CD1c-positive myeloid dendritic cell (primary cell): ENCODE results near the gene ZNF182.
A peak's percentile ranks its signal among the peaks of the same experiment; 100 is the strongest.
"Not testable (repeated sequence)": the region's sequence is repeated elsewhere in the genome, so short reads cannot be mapped to it uniquely, and the experiment has no call there.

Source experiments
- DNase-seq: peaks from one replicate; pipeline ENCODE4 v3.0.0-alpha.2; 2016; ENCODE audit errors: extremely low spot score

ZNF182 gene

DNA sequence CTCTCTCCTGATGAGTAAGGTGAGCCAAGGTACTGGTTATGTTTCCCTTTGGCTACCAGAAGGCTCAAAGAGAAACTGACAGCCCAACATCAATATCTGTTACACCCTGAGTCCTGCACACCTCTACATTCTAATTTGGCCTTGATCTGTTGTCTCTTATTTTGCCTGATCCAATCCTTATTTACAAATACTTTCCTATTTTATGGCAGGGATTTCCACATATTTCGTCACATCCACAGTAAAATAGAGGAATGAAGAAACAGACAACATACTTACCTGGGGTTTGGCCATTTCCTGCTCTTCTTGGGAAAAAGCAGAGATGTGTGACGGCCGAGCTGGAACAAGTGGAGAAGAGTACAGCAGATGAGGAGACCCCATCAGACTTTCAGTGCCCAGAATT lies 1.5 kb downstream of the ZNF182 start:
- DNase-seq = no peak

DNA sequence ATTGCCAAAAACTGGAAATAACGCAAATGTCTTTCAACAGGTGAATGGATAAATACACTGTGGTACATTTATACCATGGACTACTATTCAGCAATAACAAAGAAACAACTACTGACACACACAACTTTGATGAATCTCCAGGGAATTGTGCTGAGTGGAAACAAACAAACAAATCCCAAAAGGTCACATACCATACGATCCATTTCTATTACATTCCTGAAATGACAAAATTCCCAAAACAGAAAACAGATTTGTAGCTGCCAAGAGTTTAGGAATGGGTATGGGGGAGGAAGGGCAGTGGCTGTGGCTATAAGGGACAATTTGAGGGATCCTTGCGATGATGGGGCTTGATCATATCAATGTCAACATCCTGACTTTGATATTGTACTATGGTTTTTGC lies 2.5 kb downstream of the ZNF182 start:
- no peak for DNase-seq

DNA sequence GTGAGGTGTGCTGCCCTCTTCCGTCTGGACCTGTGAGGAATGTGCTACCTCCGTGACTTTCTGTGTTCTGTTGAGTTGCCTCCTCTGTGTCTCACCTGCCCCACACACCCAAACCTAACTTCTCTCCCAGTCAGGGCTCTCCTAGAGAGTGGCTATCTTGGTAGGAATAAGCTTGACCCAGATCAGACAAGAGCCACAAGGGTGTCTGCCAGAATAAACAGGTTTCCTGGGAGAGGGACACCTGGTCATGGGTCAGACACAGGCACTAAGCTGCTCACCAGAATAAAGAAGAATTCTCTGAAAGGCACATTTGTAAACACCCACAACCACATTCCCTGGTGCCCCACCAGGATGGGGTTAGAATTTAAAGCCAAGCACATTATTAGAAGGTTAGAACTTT lies 11.1 kb downstream of the ZNF182 start:
- no peak for DNase-seq

DNA sequence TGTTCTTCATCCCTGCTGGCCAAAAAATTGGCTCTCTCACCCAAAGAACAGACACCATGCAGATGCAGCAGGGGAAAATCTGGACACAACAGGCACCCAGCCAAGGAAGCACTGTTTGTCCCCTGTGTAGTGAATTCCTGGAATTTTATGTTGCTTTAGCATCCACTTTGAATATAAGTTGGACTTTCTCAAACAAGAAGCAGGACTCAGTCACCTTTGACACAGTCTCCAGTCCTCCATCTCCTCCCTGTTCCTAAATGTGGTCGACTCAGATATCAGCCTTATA lies 11.8 kb downstream of the ZNF182 start:
- DNase-seq = no peak

DNA sequence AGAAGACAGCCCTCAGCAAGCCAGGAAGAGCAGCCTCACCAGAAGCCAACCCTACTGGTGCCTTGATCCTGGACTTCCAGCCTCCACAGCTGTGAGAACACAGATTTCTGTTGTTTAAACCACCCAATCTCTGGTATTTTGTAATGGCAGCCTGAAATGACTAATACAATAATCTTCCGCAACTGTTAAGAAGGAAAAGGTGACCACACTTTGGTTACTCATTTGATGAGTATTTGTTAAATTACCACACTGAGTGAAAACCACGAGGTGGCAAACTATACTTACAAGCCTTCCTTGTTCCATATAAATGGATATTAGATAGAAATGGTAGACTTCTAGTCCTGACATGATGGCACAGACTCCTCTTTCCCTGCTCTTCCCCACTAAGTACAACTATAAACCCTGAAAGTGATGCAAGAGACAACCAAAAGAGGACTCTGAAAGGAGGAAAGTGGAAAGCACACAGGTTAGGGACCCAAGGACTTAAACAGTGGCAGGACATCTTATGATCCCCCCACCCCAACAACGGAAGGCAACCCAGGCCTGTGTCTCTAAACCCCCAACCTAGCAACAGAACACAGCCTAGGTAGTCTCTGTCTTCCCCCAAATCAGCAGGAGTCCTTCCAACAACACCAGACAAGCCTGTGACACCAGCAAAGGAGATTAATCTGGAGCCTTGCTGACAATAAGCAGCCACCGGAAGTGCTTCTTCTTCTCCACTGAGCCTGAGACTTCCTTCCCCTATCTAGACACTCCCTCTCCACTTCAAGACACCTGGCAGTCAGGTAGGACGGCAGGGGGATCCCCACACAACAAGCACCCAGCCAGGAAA lies 12.3 kb downstream of the ZNF182 start:
- peak; percentile 38 for DNase-seq

DNA sequence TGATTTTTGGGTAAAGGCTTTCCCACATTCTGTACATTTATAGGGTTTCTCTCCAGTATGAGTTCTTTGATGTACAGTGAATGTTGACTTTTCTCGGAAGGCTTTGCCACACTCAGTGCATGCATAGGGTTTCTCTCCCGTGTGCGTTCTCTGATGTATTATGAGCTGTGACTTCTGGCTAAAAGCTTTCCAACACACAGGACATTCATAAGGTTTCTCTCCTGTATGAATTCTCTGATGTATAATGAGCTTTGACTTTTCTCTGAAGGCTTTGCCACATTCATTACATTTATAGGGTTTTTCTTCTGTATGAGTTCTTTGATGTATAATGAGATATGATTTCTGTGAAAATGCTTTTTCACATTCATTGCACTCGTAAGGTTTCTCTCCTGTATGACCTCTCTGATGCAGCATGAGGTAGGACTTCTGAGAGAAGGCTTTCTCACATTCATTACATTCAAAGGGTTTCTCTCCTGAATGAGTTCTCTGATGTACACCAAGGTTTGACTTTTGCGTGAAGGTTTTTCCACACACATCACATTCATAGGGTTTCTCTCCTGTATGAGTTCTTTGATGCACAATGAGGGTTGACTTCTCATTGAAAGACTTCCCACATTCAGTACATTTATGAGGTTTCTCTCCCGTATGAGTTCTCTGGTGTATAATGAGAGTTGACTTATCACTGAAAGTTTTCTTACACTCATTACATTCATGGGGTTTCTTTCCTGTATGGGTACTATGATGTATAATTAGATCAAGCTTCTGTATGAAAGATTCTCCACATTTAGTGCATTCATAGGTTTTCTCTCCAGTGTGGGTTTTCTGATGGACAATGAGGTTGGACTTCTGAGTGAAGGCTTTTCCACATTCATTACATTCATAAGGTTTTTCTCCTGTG lies 27.3 kb downstream of the ZNF182 start:
- DNase-seq = no peak

DNA sequence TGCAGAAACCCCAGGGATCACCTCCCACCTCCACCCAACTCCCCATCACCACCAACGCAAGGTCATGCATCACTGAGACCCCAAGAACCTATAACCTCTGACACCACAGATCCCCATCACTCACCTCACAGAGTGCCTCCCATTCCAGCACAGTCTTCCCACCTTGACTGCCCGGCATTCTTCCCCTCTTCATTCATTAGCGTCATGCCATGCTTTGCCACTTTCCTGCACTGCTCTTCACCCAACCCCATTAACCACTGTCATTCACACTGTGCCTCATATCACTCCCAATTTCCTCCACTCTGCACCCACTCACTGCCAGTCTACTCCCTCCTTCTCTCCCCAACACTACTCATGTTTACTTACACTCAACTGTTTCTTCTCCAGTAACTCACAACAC lies 30.6 kb downstream of the ZNF182 start:
- no peak for DNase-seq

DNA sequence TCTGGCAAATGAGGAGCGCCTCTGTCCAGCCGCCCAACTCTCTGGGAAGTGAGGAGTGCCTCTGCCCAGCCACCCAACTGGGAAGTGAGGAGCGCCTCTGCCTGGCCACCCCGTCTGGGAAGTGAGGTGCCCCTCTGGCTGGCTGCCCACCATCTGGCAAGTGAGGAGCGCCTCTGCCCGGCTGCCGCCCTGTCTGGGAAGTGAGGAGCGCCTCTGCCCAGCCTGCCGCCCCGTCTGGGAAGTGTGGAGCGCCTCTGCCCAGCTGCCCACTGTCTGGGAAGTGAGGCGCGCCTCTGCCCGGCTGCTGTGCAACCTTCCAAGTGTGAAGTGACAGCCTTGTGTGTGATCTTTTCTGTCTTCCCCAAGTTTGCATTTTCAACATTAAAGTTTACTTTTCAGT lies 38.3 kb downstream of the ZNF182 start:
- DNase-seq = not testable (repeated sequence)

DNA sequence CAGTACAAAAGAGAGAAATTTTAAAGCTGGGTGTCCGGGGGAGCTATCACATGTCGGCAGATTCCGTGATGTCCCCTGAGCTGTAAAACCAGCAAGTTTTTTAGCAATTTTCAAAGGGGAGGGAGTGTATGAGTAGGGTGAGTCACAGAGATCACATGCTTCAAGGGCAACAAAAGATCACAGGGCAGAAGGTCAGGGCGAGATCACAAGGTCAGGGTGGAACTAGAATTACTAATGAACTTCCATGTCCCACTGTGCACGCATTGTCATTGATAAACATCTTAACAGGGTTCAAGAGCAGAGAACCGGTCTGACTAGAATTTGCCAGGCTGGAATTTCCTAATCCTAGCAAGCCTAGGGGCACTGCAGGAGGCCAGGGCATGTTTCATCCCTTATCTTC lies 42.0 kb downstream of the ZNF182 start:
- DNase-seq = peak; percentile 12

DNA sequence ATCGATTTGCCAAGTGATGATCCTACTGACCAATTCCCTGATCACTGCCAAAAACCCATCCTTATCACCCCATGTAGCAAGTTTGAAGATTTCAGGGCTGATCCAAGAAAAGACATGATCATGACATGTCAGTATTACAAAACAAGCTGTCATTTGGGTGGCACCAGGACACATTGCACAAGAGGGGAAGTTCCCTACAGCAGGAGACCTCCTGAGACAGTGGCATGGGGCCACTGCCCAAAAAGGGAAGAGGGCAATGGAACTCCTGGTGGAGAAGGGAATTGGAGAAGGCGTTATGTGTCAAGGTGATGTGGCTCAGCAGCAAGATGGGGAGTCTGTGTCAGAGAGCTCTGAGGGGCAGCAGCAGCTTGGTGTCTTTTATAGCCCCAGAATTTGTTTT lies 43.4 kb downstream of the ZNF182 start:
- peak; percentile 57 for DNase-seq

DNA sequence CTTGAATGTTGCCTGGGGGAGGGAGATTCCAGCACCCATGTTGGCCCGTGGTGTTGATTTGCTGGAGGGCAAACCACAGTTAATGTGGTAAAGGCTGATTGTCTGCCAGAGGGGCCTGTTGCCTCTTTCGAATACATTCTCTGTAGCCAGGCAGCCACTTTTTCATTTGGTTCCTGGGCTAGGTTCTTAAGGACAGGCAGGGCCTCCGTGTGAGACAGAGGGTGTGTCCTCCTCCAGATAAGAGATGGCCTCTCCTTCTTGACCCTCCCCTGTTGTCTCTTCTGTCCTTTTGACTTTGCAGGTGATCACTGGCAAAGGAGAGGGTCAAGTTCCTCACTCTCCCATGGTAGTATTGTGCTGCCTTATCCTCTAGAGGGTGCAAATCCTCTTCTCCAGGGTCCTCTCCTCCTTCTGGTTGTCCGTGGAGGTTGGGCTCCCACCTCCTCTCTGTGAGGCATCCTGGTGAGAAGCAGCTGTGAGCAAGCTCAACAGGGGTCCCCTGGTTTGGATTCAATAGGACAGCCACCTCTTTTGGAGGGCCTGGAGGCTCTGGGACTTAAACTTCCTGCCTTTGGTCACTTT lies 44.9 kb downstream of the ZNF182 start:
- peak; percentile 3 for DNase-seq

DNA sequence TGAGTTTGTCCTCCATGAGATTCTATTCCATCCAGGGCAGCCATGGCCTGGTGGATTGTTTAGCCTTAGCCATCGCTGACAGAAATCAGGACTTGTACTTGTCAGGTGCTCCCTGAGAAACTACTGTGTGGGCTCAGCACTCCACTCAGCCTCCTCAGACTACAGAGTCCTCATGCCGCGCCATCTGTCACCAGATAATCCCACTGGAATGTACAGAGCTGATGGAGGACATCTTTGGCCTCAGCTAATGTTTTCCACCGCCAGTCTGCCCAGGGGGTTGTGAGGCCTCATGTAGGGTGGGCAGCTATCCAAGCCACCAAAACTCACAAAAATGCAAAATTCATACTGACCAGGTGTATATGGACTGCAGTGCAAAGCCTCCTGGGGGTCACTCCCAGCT lies 45.6 kb downstream of the ZNF182 start:
- not testable (repeated sequence) for DNase-seq

DNA sequence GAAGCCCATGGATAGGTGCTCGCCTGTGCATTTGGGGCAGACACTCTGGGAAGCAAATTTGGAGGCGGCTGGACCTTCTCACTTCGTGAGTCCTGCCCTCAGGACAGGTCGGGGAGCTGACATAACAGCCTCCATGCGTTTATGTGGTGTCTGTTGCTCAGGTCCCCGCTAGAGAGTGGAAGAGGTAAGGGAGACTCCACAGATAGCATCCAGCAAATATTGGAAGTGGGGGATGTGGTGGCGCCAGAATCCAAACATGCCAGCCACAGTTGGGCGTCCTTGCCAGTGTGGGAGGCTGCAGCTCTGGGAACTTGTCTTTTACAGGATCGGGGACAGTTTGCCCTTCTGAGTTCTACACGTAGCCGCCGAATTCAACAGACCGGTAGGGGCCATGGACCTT lies 47.8 kb downstream of the ZNF182 start:
- no peak for DNase-seq

DNA sequence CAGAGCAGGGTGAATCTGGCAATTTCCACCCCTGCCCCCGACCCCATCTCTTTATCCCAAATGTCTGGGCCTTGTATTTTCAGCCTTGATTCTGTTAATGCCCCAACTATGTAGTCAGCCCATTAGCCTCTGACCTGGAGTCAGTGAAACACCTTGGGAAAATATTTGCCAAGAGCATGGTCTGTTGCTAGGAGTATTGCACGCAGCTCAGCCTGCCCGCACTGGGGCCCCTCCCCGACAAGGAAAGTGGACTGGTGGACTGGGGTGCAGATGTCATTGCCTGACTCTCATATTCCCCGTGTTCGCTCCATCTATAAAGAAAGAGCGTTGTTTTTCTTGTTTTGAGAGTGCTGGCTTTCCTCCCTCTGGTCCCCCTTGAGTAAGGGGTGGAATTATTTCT lies 48.5 kb downstream of the ZNF182 start:
- not testable (repeated sequence) for DNase-seq

DNA sequence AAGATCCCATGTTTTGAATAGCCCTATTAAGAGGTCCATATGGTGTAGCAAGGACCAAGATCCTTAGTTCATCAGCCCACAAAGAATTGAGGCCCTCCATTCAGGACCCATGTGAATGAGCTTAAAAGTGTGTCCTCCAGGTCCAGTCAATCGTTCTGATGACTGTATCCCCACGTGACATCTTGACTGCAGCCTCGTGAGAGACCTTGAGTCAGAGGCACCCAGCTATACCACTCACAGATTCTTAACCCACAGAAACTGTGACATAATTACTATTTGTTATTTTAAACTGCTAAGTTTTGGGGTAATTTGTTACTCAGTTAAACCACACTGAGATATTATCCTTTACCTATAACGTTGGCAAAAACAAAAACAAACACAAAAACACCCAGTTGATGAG lies 62.4 kb downstream of the ZNF182 start:
- no peak for DNase-seq

DNA sequence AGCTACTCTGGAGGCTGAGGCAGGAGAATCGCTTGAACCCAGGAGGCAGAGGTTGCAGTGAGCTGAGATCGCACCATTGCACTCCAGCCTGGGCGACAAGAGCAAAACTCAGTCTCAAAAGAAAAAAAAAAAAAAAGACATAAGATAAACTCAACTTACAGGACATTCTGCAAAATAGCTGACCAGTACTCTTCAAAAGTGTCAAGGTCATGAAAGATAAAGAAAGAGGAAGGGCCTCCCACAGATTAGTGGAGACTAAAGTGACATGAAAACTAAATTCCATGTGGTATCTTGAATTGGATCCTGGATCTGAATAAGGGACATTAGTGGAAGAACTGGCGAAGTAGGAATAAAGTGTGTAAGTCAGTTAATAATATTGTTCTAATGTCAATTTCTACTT lies 63.3 kb downstream of the ZNF182 start:
- DNase-seq = no peak

DNA sequence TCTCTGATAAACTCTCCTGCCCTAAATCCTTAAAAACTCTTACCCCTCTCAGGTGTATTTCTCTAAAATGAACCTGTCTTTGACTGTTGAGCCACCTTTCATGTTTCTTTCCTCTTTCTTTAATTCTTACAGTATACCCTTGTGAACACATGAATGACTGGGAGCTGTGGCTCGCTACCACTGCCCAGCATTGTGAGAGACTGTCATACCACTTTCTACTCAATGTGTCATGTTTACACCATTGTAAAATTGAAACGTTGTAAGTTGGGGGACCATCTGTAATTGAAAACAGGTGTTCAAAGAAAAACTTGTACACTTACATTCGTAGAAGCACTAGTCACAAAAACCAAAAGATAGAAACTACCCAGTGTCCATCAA lies 66.9 kb downstream of the ZNF182 start:
- no peak for DNase-seq

DNA sequence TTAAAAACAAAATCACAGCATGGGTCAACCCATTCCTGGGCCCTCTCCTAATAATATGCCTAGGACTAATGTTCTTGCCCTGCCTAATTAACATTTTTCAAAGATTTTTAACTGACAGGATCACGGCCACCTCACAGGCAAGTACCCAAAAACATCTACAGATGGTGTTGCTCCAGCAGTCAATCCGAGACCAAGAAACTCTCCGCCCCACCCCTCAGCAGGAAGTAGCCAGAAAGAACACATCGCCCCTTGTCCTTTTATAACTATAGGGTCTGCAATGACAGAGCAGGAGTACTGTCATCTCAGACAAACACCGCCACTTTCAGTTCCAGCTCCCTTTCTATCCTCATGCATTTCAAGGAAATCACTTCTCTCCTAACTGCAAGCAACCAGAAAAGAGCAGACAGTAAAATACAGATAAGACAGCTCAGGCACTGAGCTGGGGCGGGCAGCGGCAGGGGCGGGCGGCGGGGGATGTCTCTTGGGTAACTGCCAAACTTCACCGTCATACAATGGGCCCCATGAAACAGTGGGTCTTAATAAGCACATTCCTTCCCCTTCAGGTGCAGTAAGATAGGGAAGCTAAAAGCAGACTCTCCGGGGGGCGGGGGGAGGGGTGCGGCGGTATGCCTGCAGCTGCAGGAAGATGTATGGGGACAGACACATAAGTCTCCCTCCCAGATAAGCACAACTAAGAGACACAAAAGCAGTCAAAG lies 67.4 kb downstream of the ZNF182 start:
- peak; percentile 1 for DNase-seq

DNA sequence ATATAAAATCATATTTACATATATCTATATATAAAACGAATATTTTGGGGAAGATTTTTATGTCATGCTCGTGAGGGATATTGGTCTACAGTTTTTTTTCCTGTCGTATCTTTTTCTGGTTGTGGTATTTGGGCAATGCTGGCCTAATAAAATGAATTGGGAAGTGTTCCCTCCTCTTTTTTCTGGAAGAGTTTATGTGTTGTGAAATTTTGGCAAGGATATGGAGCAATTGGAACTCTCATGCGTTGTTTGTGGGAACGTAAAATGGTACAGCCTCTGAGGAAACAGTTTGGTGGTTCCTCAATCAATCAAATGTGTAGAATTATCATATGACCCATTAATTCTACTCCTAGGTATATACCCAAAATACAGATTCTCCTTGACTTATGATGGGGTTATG lies 69.8 kb downstream of the ZNF182 start:
- no peak for DNase-seq

DNA sequence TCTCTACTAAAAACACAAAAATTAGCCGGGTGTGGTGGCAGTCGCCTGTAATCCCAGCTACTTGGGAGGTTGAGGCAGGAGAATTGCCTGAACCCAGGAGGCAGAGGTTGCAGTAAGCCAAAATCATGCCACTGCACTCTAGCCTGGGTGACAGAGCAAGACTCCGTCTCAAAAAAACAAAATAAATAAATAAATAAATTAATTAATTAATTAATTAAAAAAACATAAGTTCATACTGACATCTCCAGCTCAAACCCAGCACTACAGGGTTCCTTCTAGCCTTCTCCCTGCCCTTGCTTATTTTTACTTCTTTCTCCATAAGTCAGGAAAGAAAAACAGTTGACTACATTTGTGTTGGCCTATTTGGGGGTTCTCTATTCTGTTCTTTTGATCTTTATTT lies 71.8 kb downstream of the ZNF182 start:
- not testable (repeated sequence) for DNase-seq

DNA sequence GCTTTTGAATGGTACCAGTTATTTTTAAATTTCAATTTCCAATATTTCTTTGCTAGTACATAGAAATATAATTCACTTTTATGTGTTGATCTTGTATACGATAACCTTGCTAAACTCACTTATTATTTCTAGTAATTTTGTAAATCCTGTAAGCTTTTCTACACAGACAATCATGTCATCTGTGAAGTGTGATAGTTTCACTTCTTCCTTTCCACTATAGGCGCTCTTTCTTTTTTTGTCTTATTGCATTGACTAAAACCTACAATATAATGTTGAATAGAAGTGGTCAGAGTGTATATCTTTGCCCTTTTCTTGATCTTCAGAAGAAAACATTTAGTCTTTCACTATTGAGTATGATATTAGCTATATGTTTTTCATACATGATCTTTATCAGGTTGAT lies 76.6 kb downstream of the ZNF182 start:
- DNase-seq = no peak
